DND-41 (cell line): ENCODE measurements around the gene ACSM2B.
"Not testable (repeated sequence)": the region's sequence is repeated elsewhere in the genome, so short reads cannot be mapped to it uniquely, and the experiment has no call there.

Experiments used
- ATAC-seq: fragments of 200-7000 bp; cut with Tn5 transposase; 3 replicates; pipeline ENCODE4 v1.9.1; 2021; ENCODE audit warnings: low read depth; ENCODE audit not compliant: insufficient read depth
- DNase-seq: peaks from one replicate; pipeline ENCODE4 v3.0.0-alpha.2; 2020
- H2AFZ ChIP-seq: 2 replicates; pipeline ENCODE4 v1.6.0; 2012; ENCODE audit warnings: low read depth, low read length
- H3K27ac ChIP-seq: 2 replicates; pipeline ENCODE4 v1.5.1; 2012; ENCODE audit warnings: low read length, inconsistent platforms
- H3K27me3 ChIP-seq: fragments of 200-600 bp; sonication (generic); 2 replicates; pipeline ENCODE4 v1.6.0; 2012; ENCODE audit warnings: low read length, mild to moderate bottlenecking, inconsistent platforms; ENCODE audit not compliant: insufficient read depth, poor library complexity
- H3K36me3 ChIP-seq: 2 replicates; pipeline ENCODE4 v1.5.1; 2012; ENCODE audit warnings: low read length, inconsistent platforms; ENCODE audit not compliant: insufficient read depth
- H3K4me1 ChIP-seq: 2 replicates; pipeline ENCODE4 v1.5.1; 2012; ENCODE audit warnings: mild to moderate bottlenecking, low read length; ENCODE audit not compliant: insufficient read depth
- H3K4me2 ChIP-seq: 2 replicates; pipeline ENCODE4 v1.6.0; 2012; ENCODE audit warnings: mild to moderate bottlenecking, moderate library complexity, low read length, inconsistent platforms; ENCODE audit not compliant: insufficient read depth
- H3K4me3 ChIP-seq, 2 experiments: fragments of 200-600 bp in 1 of 2; shearing (Covaris generic) in 1 of 2; 2 replicates each; pipeline ENCODE4 v1.5.1; 2012 to 2016; ENCODE audit warnings: inconsistent platforms in 2 of 2, low read length in 2 of 2, mild to moderate bottlenecking in 2 of 2, low read depth in 1 of 2, moderate library complexity in 1 of 2
- H3K79me2 ChIP-seq: 2 replicates; pipeline ENCODE4 v1.6.0; 2012; ENCODE audit warnings: low read length, inconsistent platforms; ENCODE audit not compliant: insufficient read depth
- H3K9ac ChIP-seq: 2 replicates; pipeline ENCODE4 v1.6.0; 2012; ENCODE audit warnings: low read depth, mild to moderate bottlenecking, inconsistent platforms, low read length, moderate library complexity
- H3K9me3 ChIP-seq: 2 replicates; pipeline ENCODE4 v1.5.1; 2012; ENCODE audit warnings: low read length, moderate library complexity, mild to moderate bottlenecking, inconsistent platforms; ENCODE audit not compliant: insufficient read depth, severe bottlenecking
- H4K20me1 ChIP-seq: 2 replicates; pipeline ENCODE4 v1.6.0; 2012; ENCODE audit warnings: low read length; ENCODE audit not compliant: insufficient read depth
- CTCF ChIP-seq: IDR thresholded peaks from 2 replicates; pipeline ENCODE4 v1.5.1; 2012; ENCODE audit warnings: borderline replicate concordance, low read length, moderate library complexity, mild to moderate bottlenecking; ENCODE audit not compliant: poor library complexity, severe bottlenecking; ENCODE audit errors: extremely low read depth
- EZH2 ChIP-seq: IDR thresholded peaks from 3 replicates; pipeline ENCODE4 v1.6.1; 2012; ENCODE audit warnings: borderline replicate concordance, low read depth, mild to moderate bottlenecking, moderate library complexity, low read length, inconsistent platforms; ENCODE audit not compliant: severe bottlenecking

Gene ACSM2B

GRCh38 chr16:20568404-20568803 lies 7.8 kb downstream of the ACSM2B start:
- no peaks in the 10 kb centered on the region for H3K79me2 ChIP-seq
- ATAC-seq (no peak), DNase-seq (no peak)
- no peaks in the 10 kb centered on the region for H3K27me3 ChIP-seq
- no peak overlapping the region for H3K27ac ChIP-seq
- no peak overlapping the region for H3K4me2 ChIP-seq
- TF ChIP-seq CTCF (no peak), EZH2 (no peak)
- no peak overlapping the region for H3K4me3 ChIP-seq
- no peaks in the 10 kb centered on the region for H3K4me1 ChIP-seq
- no peaks in the 10 kb centered on the region for H3K36me3 ChIP-seq
- H4K20me1 ChIP-seq: no peaks in the 10 kb centered on the region
- H3K9me3 ChIP-seq: no peaks in the 10 kb centered on the region
- H2AFZ ChIP-seq: no peak overlapping the region
- no peak overlapping the region for H3K9ac ChIP-seq

- H3K9me3 ChIP-seq: no peaks in the 10 kb centered on the region
- H3K4me3 ChIP-seq: no peak overlapping the region
- H2AFZ ChIP-seq: no peak overlapping the region
- no peak for DNase-seq
- ATAC-seq: no peak
- H3K27me3 ChIP-seq: no peaks in the 10 kb centered on the region
- no peaks in the 10 kb centered on the region for H4K20me1 ChIP-seq
- no peaks in the 10 kb centered on the region for H3K36me3 ChIP-seq
- no peak overlapping the region for H3K27ac ChIP-seq
- no peak overlapping the region for H3K9ac ChIP-seq
- no peak for TF ChIP-seq CTCF
- TF ChIP-seq EZH2: no peak
- no peaks in the 10 kb centered on the region for H3K79me2 ChIP-seq
- H3K4me1 ChIP-seq: no peaks in the 10 kb centered on the region
- H3K4me2 ChIP-seq: no peak overlapping the region
These were observed 9.3 kb downstream of the ACSM2B start for GRCh38 chr16:20566864-20567263.

GRCh38 chr16:20565334-20565733 lies 10.8 kb downstream of the ACSM2B start:
- H3K9ac ChIP-seq, H4K20me1 ChIP-seq, ATAC-seq, H3K79me2 ChIP-seq, H3K4me3 ChIP-seq, H3K27ac ChIP-seq, DNase-seq, H3K36me3 ChIP-seq, H3K9me3 ChIP-seq, H2AFZ ChIP-seq, H3K27me3 ChIP-seq, H3K4me1 ChIP-seq, H3K4me2 ChIP-seq: not testable (repeated sequence)

GRCh38 chr16:20564218-20564617 lies 11.9 kb downstream of the ACSM2B start:
- ATAC-seq, H2AFZ ChIP-seq, H3K9me3 ChIP-seq: not testable (repeated sequence)

GRCh38 chr16:20555628-20556027 lies 20.5 kb downstream of the ACSM2B start:
- not testable (repeated sequence) for H3K27ac ChIP-seq, ATAC-seq, H3K9me3 ChIP-seq, DNase-seq, H3K79me2 ChIP-seq, H3K27me3 ChIP-seq, H3K4me2 ChIP-seq, H3K4me1 ChIP-seq, H3K9ac ChIP-seq, H2AFZ ChIP-seq, H3K36me3 ChIP-seq, H3K4me3 ChIP-seq, H4K20me1 ChIP-seq

More at GRCh38 chr16:20564218-20564617, 11.9 kb downstream of the ACSM2B start:
- H3K36me3 ChIP-seq, H3K27me3 ChIP-seq, DNase-seq, H4K20me1 ChIP-seq, H3K4me1 ChIP-seq, H3K4me3 ChIP-seq, H3K27ac ChIP-seq, H3K79me2 ChIP-seq, H3K4me2 ChIP-seq, H3K9ac ChIP-seq: not testable (repeated sequence)

GRCh38 chr16:20554689-20555088 lies 21.5 kb downstream of the ACSM2B start:
- H3K27me3 ChIP-seq, ATAC-seq, DNase-seq, H3K4me3 ChIP-seq, H3K4me2 ChIP-seq, H3K4me1 ChIP-seq, H3K36me3 ChIP-seq, H3K27ac ChIP-seq, H4K20me1 ChIP-seq, H2AFZ ChIP-seq, H3K9ac ChIP-seq, H3K9me3 ChIP-seq, H3K79me2 ChIP-seq: not testable (repeated sequence)

GRCh38 chr16:20553493-20553892 lies 22.7 kb downstream of the ACSM2B start:
- H3K9ac ChIP-seq, H3K27me3 ChIP-seq, DNase-seq, H3K36me3 ChIP-seq, ATAC-seq, H3K4me1 ChIP-seq, H2AFZ ChIP-seq, H4K20me1 ChIP-seq, H3K9me3 ChIP-seq, H3K79me2 ChIP-seq, H3K4me3 ChIP-seq, H3K27ac ChIP-seq, H3K4me2 ChIP-seq: not testable (repeated sequence)
